OCI-LY3 (cell line): Measurements from ENCODE around the gene RNF144B.

Experiments
- CTCF ChIP-seq: fragments of 200-600, 300-600 bp; sonication (generic); IDR thresholded peaks from 2 replicates; pipeline ENCODE4 v1.5.1; 2014; ENCODE audit warnings: antibody characterized with exemption, low read length, low read depth
- EZH2phosphoT487 ChIP-seq: fragments of 200-600 bp; shearing (Covaris generic); IDR thresholded peaks from 2 replicates; pipeline ENCODE4 v1.6.1; 2018; ENCODE audit warnings: antibody characterized with exemption, mixed run types, low read depth

GRCh38 chr6:18457065-18457737, 70.1 kb downstream of the RNF144B start:
- TF ChIP-seq CTCF = no peak
- TF ChIP-seq EZH2phosphoT487 = no peak
